Loucy (cell line): ENCODE measurements around the gene ELAVL2.

Experiments used
- CTCF ChIP-seq: fragments of 200-600 bp; sonication (generic); conservative IDR thresholded peaks from 2 replicates; pipeline ENCODE4 v1.5.1; 2014; ENCODE audit warnings: mild to moderate bottlenecking, antibody characterized with exemption, low read length
- EZH2phosphoT487 ChIP-seq: fragments of 200-600 bp; IDR thresholded peaks from 2 replicates; pipeline ENCODE4 v1.6.1; 2018; ENCODE audit warnings: antibody characterized with exemption, mild to moderate bottlenecking, moderate library complexity, borderline replicate concordance

GRCh38 chr9:23772385-23772783 lies 53.7 kb downstream of the ELAVL2 start:
- TF ChIP-seq CTCF: no peak
- TF ChIP-seq EZH2phosphoT487: no peak
